Common myeloid progenitor, CD34-positive (primary cell): ENCODE data around the gene P4HA3.
A peak's percentile ranks its signal among the peaks of the same experiment; 100 is the strongest.

Source experiments
- CTCF ChIA-PET: fragments of 350-600 bp; sonication (Branson Sonifier 250); formaldehyde crosslinking; loops from one replicate; lab custom pipeline; 2021; ENCODE audit warnings: antibody characterized with exemption; lab: Charles Lee
- POLR2A ChIA-PET: fragments of 350-600 bp; sonication (Branson Sonifier 250); formaldehyde crosslinking; loops from one replicate; lab custom pipeline; 2021; ENCODE audit warnings: antibody characterized with exemption; lab: Charles Lee
- DNase-seq, 3 donors: peaks; one replicate each; pipeline versions ENCODE4 v3.0.0 to v3.0.0-alpha.2; 2013
- H3K27ac ChIP-seq, 2 experiments: 1 replicate in 1 of 2; 2 replicates in 1 of 2; pipeline ENCODE4 v1.7.0; 2013; ENCODE audit warnings: inconsistent platforms in 2 of 2, low read length in 2 of 2, mild to moderate bottlenecking in 2 of 2, low read depth in 1 of 2, moderate library complexity in 1 of 2; ENCODE audit not compliant: severe bottlenecking in 2 of 2, insufficient read depth in 1 of 2, poor library complexity in 1 of 2
- H3K27me3 ChIP-seq, 5 experiments: replicated peaks in 2 of 5; 1 replicate in 3 of 5; 2 replicates in 2 of 5; pipeline versions ENCODE4 v1.6.1 to v1.7.0; 2013; ENCODE audit warnings: low read length in 4 of 5, mild to moderate bottlenecking in 2 of 5, moderate library complexity in 2 of 5, inconsistent platforms in 1 of 5; ENCODE audit not compliant: insufficient read depth in 5 of 5, control insufficient read depth in 4 of 5
- H3K36me3 ChIP-seq, 4 experiments: 1 replicate in 2 of 4; 2 replicates in 2 of 4; pipeline versions ENCODE4 v1.6.1 to v1.7.0; 2013; ENCODE audit warnings: low read length in 3 of 4, control low read depth in 1 of 4, mild to moderate bottlenecking in 1 of 4; ENCODE audit not compliant: control insufficient read depth in 4 of 4, insufficient read depth in 4 of 4
- H3K4me1 ChIP-seq, 4 experiments: 1 replicate in 3 of 4; 2 replicates in 1 of 4; pipeline versions ENCODE4 v1.6.1 to v1.7.1; 2013; ENCODE audit warnings: low read length in 3 of 4, mild to moderate bottlenecking in 3 of 4, control low read depth in 1 of 4, inconsistent platforms in 1 of 4, moderate library complexity in 1 of 4; ENCODE audit not compliant: control insufficient read depth in 4 of 4, insufficient read depth in 4 of 4; ENCODE audit errors: control extremely low read depth in 1 of 4
- H3K4me3 ChIP-seq, 7 experiments: 1 replicate in 4 of 7; 2 replicates in 3 of 7; pipeline versions ENCODE4 v1.5.1 to v1.7.0; 2013; ENCODE audit warnings: mild to moderate bottlenecking in 7 of 7, low read length in 6 of 7, moderate library complexity in 6 of 7, inconsistent platforms in 2 of 7, low read depth in 2 of 7, control low read depth in 1 of 7; ENCODE audit not compliant: insufficient read depth in 4 of 7, control insufficient read depth in 1 of 7; ENCODE audit errors: extremely low read depth in 1 of 7
- H3K9me3 ChIP-seq, 5 experiments: 1 replicate in 4 of 5; 2 replicates in 1 of 5; pipeline versions ENCODE4 v1.6.1 to v1.7.1; 2013; ENCODE audit warnings: low read length in 4 of 5, mild to moderate bottlenecking in 2 of 5, inconsistent platforms in 1 of 5, low read depth in 1 of 5, moderate library complexity in 1 of 5; ENCODE audit not compliant: control insufficient read depth in 4 of 5, insufficient read depth in 2 of 5; ENCODE audit errors: control extremely low read depth in 1 of 5
- WGBS: methylation state at CpG from one replicate; pipeline ENCODE4 v1.1.5; 2013; ENCODE audit not compliant: insufficient coverage; 5-methylcytosine and 5-hydroxymethylcytosine counted together

P4HA3 gene

DNA sequence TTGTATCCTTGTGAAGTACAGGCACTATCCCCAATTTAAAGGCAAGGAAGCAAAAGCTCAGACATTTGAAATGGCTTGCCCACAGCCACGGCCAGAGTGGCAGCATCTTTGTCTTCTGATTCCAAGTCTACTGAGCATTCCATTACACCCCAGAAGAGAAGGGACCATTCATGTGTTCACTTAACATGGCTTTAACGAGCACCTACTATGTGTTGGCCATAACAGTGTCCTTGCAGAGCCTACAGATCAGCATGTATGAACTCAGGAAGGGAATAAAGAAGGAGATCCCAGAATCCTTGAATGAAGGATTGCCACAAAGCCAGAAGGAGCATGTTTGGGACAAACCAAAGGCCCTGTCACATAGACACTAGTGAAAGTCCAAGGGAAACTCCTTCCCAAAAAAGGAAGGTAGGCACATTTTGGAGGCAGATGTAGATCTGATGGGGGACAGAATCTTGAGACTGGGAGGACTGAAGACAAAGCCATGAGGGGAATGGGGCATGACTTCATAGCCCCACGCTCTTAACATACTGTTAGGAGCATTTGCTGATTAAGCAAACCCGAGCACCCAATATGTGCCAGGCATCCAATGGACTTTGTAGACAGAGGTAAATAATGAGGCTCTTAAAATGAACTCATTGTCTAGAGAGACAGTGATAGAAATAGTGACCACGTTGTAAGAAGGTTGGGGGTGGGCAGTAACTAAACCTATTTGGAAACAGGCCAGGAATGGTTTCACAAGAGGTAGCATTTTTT, 54.9 kb downstream of the P4HA3 start:
- no peaks in the 10 kb centered on the region for H3K9me3 ChIP-seq
- no peak for DNase-seq
- POLR2A ChIA-PET = no interaction called here
- peaks cover 4 to 30% (median 19%) of the 10 kb centered on the region in 4 experiments for H3K36me3 ChIP-seq
- WGBS = 92% methylated on average over 3 of the region's 5 CpGs
- H3K4me1 ChIP-seq = no peaks in the 10 kb centered on the region
- no peak overlapping the region for H3K4me3 ChIP-seq
- H3K27me3 ChIP-seq = no peaks in the 10 kb centered on the region
- H3K27ac ChIP-seq = no peak overlapping the region
- CTCF ChIA-PET = interaction anchor here (0.7 to 3.0 kb wide), 19 partner anchors 10 to 314 kb away, joined by 3 to 37 read pairs (median 4); no protein-coding TSS in a partner anchor

- peak; percentile 76 to 89 (median 83) for DNase-seq
- POLR2A ChIA-PET = no interaction called here
- Histone ChIP-seq H3K4me1 (no peaks in the 10 kb centered on the region), H3K27ac (no peak overlapping the region), H3K4me3 (no peak overlapping the region), H3K27me3 (no peaks in the 10 kb centered on the region), H3K36me3 (peaks cover 4 to 37% (median 23%) of the 10 kb centered on the region in 4 experiments), H3K9me3 (no peaks in the 10 kb centered on the region)
- WGBS = 42% methylated on average over 5 of the region's 5 CpGs
- CTCF ChIA-PET = interaction anchor here (0.7 to 3.0 kb wide), 26 partner anchors 9 to 315 kb away, joined by 3 to 37 read pairs (median 4); no protein-coding TSS in a partner anchor
These were observed 55.6 kb downstream of the P4HA3 start for GRCh38 chr11:74255741-74256375.

GRCh38 chr11:74253361-74253760, 58.1 kb downstream of the P4HA3 start:
- Histone ChIP-seq H3K36me3 (peaks cover 6 to 53% (median 35%) of the 10 kb centered on the region in 4 experiments), H3K4me1 (no peaks in the 10 kb centered on the region), H3K9me3 (no peaks in the 10 kb centered on the region), H3K27ac (no peak overlapping the region), H3K4me3 (no peak overlapping the region), H3K27me3 (no peaks in the 10 kb centered on the region)
- CTCF ChIA-PET = interaction anchor here (0.6 to 1.8 kb wide), 3 partner anchors 9 to 1323 kb away, joined by 3 to 6 read pairs (median 3); no protein-coding TSS in a partner anchor
- 95% methylated on average over 8 of the region's 8 CpGs for WGBS
- no peak for DNase-seq
- POLR2A ChIA-PET = no interaction called here

DNA sequence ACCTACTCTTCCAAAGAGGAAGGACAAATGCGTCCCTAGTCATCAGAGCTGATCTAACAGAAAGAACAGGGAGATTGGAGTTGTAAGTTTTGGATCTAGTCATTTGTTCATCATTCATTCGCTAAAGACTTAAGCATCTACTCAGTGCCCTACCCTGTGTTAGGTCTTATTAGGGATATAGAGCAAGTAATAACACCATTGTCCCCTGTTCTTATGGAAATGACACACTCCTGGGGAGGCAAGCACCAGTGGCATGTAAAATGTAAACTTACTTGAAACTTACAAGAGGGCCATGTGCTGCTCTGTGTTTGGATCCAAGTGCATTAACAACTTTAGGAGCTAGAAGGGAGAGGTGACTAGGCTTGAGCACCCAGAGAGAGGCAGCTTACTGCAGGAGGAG, 61.9 kb downstream of the P4HA3 start:
- Histone ChIP-seq H3K9me3 (no peaks in the 10 kb centered on the region), H3K4me3 (no peak overlapping the region), H3K27ac (no peak overlapping the region), H3K4me1 (no peaks in the 10 kb centered on the region), H3K36me3 (peaks cover 8 to 65% (median 42%) of the 10 kb centered on the region in 4 experiments), H3K27me3 (no peaks in the 10 kb centered on the region)
- DNase-seq = no peak
- POLR2A ChIA-PET = no interaction called here
- CTCF ChIA-PET = no interaction called here
- WGBS = 100% methylated on average over 1 of the region's 2 CpGs

- POLR2A ChIA-PET = no interaction called here
- CTCF ChIA-PET = interaction anchor here (1.2 kb wide), 1 partner anchor 491 kb away, joined by 3 read pairs; no protein-coding TSS in a partner anchor
- DNase-seq = no peak
- Histone ChIP-seq H3K4me3 (no peak overlapping the region), H3K4me1 (no peaks in the 10 kb centered on the region), H3K27ac (no peak overlapping the region), H3K27me3 (no peaks in the 10 kb centered on the region), H3K36me3 (peaks cover 10 to 55% (median 33%) of the 10 kb centered on the region in 4 experiments), H3K9me3 (no peaks in the 10 kb centered on the region)
- no CpG with 5 or more reads among the region's 1 CpG for WGBS
These were observed 63.0 kb downstream of the P4HA3 start for GRCh38 chr11:74248469-74248868.

DNA sequence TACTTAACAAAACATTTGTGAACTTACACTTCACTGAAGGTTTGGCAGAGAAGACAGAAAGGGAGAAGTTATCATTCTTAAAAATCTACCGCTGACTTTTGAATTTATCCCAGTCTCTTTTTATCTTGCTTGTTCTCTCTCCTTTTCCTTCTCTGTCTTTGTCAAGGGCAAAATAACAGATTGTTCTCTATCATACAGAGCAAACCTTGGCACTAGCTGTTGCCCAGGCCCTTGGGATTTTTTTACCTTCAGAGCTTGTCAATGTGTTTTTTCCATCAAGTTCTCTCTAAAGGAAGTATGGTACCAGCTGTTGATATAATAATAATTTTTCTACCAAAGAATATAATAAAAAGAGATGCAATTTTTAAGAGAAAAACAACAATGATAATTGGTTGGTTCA, 73.2 kb downstream of the P4HA3 start:
- no peaks in the 10 kb centered on the region for H3K9me3 ChIP-seq
- WGBS = 100% methylated on average over 1 of the region's 1 CpG

GRCh38 chr11:74237541-74237940, 73.9 kb downstream of the P4HA3 start:
- Histone ChIP-seq H3K9me3 (no peaks in the 10 kb centered on the region), H3K4me1 (no peaks in the 10 kb centered on the region), H3K36me3 (peaks cover 7 to 43% (median 27%) of the 10 kb centered on the region in 4 experiments), H3K4me3 (no peak overlapping the region), H3K27me3 (no peaks in the 10 kb centered on the region), H3K27ac (no peak overlapping the region)
- ChIA-PET POLR2A (no interaction called here), CTCF (interaction anchor here (0.9 kb wide), 1 partner anchor 18 kb away, joined by 3 read pairs; no protein-coding TSS in a partner anchor)
- no peak for DNase-seq
- WGBS = no CpG with 5 or more reads among the region's 2 CpGs

More for the DNA sequence above, 73.2 kb downstream of the P4HA3 start:
- CTCF ChIA-PET = no interaction called here
- no peak for DNase-seq
- H3K4me3 ChIP-seq = no peak overlapping the region
- H3K4me1 ChIP-seq = no peaks in the 10 kb centered on the region
- H3K27ac ChIP-seq = no peak overlapping the region
- peaks cover 7 to 43% (median 27%) of the 10 kb centered on the region in 4 experiments for H3K36me3 ChIP-seq
- POLR2A ChIA-PET = no interaction called here
- no peaks in the 10 kb centered on the region for H3K27me3 ChIP-seq
